ENCODE results near the gene CCDC171. TPM values are rescaled to one million over a fixed set of nuclear protein-coding genes. Genes with fewer than 3 reads are reported as not detected.

CCDC171 gene
- total RNA-seq, 1 experiment from 2014 or later = 0.53 TPM

GRCh38 chr9:15856591-15856990 lies 303.7 kb downstream of the CCDC171 start:
- H3K4me1 ChIP-seq (replicated peaks) = no peaks in the 10 kb centered on the region
- no peak overlapping the region for H3K4me3 ChIP-seq
- H3K9me3 ChIP-seq (replicated peaks) = no peaks in the 10 kb centered on the region
- H3K27me3 ChIP-seq (replicated peaks) = no peaks in the 10 kb centered on the region
- DNase-seq (ENCODE audit: low read depth in 1 of 2, low spot score in 2 of 2) = no peak
- no peaks in the 10 kb centered on the region for H3K36me3 ChIP-seq
- no peak overlapping the region for H3K27ac ChIP-seq

GRCh38 chr9:15867334-15867733 lies 314.5 kb downstream of the CCDC171 start:
- no peaks in the 10 kb centered on the region for H3K9me3 ChIP-seq (replicated peaks)
- H3K4me1 ChIP-seq (replicated peaks) = no peaks in the 10 kb centered on the region
- H3K36me3 ChIP-seq = no peaks in the 10 kb centered on the region
- no peak for DNase-seq (ENCODE audit: low read depth in 1 of 2, low spot score in 2 of 2)
- H3K27me3 ChIP-seq (replicated peaks) = no peaks in the 10 kb centered on the region
- H3K27ac ChIP-seq = no peak overlapping the region
- H3K4me3 ChIP-seq = no peak overlapping the region

DNA sequence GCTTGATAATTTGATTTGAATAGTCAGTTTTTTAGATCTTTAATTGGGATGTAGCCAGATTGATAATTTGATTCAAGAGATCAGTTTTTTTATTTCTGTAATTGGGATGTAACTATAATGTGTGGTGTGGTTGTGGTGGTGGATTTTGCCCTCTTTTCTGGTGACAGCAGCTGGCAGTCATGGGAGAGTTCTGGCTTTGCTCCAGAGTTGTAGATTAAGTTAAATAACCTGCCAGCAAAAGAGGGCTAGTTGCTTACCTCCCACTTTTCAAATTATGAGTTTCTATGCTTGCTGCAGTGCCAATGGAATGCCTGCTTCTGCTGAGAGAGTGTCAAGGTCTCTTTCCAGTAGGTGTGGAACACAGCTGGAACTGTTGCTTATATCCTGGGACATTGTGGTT lies 315.1 kb downstream of the CCDC171 start:
- H3K4me1 ChIP-seq (replicated peaks) = no peaks in the 10 kb centered on the region
- H3K27ac ChIP-seq = no peak overlapping the region
- no peaks in the 10 kb centered on the region for H3K36me3 ChIP-seq
- no peak for DNase-seq (ENCODE audit: low read depth in 1 of 2, low spot score in 2 of 2)
- no peak overlapping the region for H3K4me3 ChIP-seq
- no peaks in the 10 kb centered on the region for H3K9me3 ChIP-seq (replicated peaks)
- no peaks in the 10 kb centered on the region for H3K27me3 ChIP-seq (replicated peaks)

- H3K27me3 ChIP-seq (replicated peaks) = no peaks in the 10 kb centered on the region
- no peaks in the 10 kb centered on the region for H3K4me1 ChIP-seq (replicated peaks)
- H3K9me3 ChIP-seq (replicated peaks) = no peaks in the 10 kb centered on the region
- H3K4me3 ChIP-seq = no peak overlapping the region
- no peaks in the 10 kb centered on the region for H3K36me3 ChIP-seq
- H3K27ac ChIP-seq = no peak overlapping the region
- DNase-seq (ENCODE audit: low read depth in 1 of 2, low spot score in 2 of 2) = peak in 1 of 2 experiments; percentile 19
These were observed 320.8 kb downstream of the CCDC171 start for GRCh38 chr9:15873573-15874177.

GRCh38 chr9:15882328-15882727 lies 329.5 kb downstream of the CCDC171 start:
- H3K4me3 ChIP-seq = no peak overlapping the region
- no peaks in the 10 kb centered on the region for H3K4me1 ChIP-seq (replicated peaks)
- H3K27ac ChIP-seq = no peak overlapping the region
- no peak for DNase-seq (ENCODE audit: low read depth in 1 of 2, low spot score in 2 of 2)
- H3K36me3 ChIP-seq = no peaks in the 10 kb centered on the region
- no peaks in the 10 kb centered on the region for H3K27me3 ChIP-seq (replicated peaks)
- no peaks in the 10 kb centered on the region for H3K9me3 ChIP-seq (replicated peaks)

- Histone ChIP-seq H3K27me3 (replicated peaks) (no peaks in the 10 kb centered on the region), H3K27ac (no peak overlapping the region), H3K4me1 (replicated peaks) (no peaks in the 10 kb centered on the region), H3K9me3 (replicated peaks) (no peaks in the 10 kb centered on the region), H3K36me3 (no peaks in the 10 kb centered on the region), H3K4me3 (no peak overlapping the region)
- DNase-seq (ENCODE audit: low read depth in 1 of 2, low spot score in 2 of 2) = no peak
These were observed 330.0 kb downstream of the CCDC171 start for GRCh38 chr9:15882883-15883282.

- no peaks in the 10 kb centered on the region for H3K27me3 ChIP-seq (replicated peaks)
- no peaks in the 10 kb centered on the region for H3K36me3 ChIP-seq
- H3K27ac ChIP-seq = no peak overlapping the region
- no peaks in the 10 kb centered on the region for H3K4me1 ChIP-seq (replicated peaks)
- H3K9me3 ChIP-seq (replicated peaks) = no peaks in the 10 kb centered on the region
- DNase-seq (ENCODE audit: low read depth in 1 of 2, low spot score in 2 of 2) = no peak
- no peak overlapping the region for H3K4me3 ChIP-seq
These were observed 332.6 kb downstream of the CCDC171 start for GRCh38 chr9:15885464-15885863.

GRCh38 chr9:15889555-15889954 lies 336.7 kb downstream of the CCDC171 start:
- Histone ChIP-seq H3K36me3 (no peaks in the 10 kb centered on the region), H3K4me1 (replicated peaks) (no peaks in the 10 kb centered on the region), H3K27ac (no peak overlapping the region), H3K4me3 (no peak overlapping the region), H3K9me3 (replicated peaks) (no peaks in the 10 kb centered on the region), H3K27me3 (replicated peaks) (no peaks in the 10 kb centered on the region)
- no peak for DNase-seq (ENCODE audit: low read depth in 1 of 2, low spot score in 2 of 2)

GRCh38 chr9:15901572-15901971 lies 348.7 kb downstream of the CCDC171 start:
- Histone ChIP-seq H3K9me3 (replicated peaks) (no peaks in the 10 kb centered on the region), H3K36me3 (no peaks in the 10 kb centered on the region), H3K27me3 (replicated peaks) (no peaks in the 10 kb centered on the region), H3K27ac (no peak overlapping the region), H3K4me1 (replicated peaks) (no peaks in the 10 kb centered on the region), H3K4me3 (no peak overlapping the region)
- DNase-seq (ENCODE audit: low read depth in 1 of 2, low spot score in 2 of 2) = no peak

DNA sequence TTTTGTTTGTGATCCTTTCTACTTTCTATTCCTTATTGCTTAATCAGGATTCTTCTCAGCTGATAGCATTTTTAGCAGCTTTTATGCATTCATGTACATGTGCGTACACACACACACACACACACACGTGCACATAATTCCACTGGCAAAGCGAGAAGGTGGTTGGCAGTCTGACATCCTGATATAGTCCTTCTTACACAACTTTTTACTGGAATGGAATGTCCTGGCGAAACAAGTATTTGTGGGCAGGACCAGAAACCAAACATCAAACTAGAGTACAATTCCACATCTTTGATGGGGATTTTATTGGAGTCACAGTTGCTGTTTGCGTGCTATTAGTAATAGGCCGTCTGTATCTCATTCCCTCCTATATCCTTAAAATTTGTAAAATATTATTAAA lies 356.5 kb downstream of the CCDC171 start:
- Histone ChIP-seq H3K4me3 (no peak overlapping the region), H3K27me3 (replicated peaks) (no peaks in the 10 kb centered on the region), H3K4me1 (replicated peaks) (no peaks in the 10 kb centered on the region), H3K27ac (no peak overlapping the region), H3K36me3 (no peaks in the 10 kb centered on the region), H3K9me3 (replicated peaks) (no peaks in the 10 kb centered on the region)
- DNase-seq (ENCODE audit: low read depth in 1 of 2, low spot score in 2 of 2) = no peak

- Histone ChIP-seq H3K36me3 (no peaks in the 10 kb centered on the region), H3K9me3 (replicated peaks) (no peaks in the 10 kb centered on the region), H3K4me3 (no peak overlapping the region), H3K4me1 (replicated peaks) (no peaks in the 10 kb centered on the region), H3K27me3 (replicated peaks) (no peaks in the 10 kb centered on the region), H3K27ac (no peak overlapping the region)
- no peak for DNase-seq (ENCODE audit: low read depth in 1 of 2, low spot score in 2 of 2)
These were observed 362.9 kb downstream of the CCDC171 start for GRCh38 chr9:15915711-15916110.

GRCh38 chr9:15927161-15927560 lies 374.3 kb downstream of the CCDC171 start:
- no peak for DNase-seq (ENCODE audit: low read depth in 1 of 2, low spot score in 2 of 2)
- Histone ChIP-seq H3K9me3 (replicated peaks) (no peaks in the 10 kb centered on the region), H3K4me3 (no peak overlapping the region), H3K4me1 (replicated peaks) (no peaks in the 10 kb centered on the region), H3K36me3 (no peaks in the 10 kb centered on the region), H3K27ac (no peak overlapping the region), H3K27me3 (replicated peaks) (no peaks in the 10 kb centered on the region)

- Histone ChIP-seq H3K4me1 (replicated peaks) (peaks cover 12% of the 10 kb centered on the region), H3K27ac (no peak overlapping the region)
These were observed 382.9 kb downstream of the CCDC171 start for GRCh38 chr9:15935661-15936305.

DNA sequence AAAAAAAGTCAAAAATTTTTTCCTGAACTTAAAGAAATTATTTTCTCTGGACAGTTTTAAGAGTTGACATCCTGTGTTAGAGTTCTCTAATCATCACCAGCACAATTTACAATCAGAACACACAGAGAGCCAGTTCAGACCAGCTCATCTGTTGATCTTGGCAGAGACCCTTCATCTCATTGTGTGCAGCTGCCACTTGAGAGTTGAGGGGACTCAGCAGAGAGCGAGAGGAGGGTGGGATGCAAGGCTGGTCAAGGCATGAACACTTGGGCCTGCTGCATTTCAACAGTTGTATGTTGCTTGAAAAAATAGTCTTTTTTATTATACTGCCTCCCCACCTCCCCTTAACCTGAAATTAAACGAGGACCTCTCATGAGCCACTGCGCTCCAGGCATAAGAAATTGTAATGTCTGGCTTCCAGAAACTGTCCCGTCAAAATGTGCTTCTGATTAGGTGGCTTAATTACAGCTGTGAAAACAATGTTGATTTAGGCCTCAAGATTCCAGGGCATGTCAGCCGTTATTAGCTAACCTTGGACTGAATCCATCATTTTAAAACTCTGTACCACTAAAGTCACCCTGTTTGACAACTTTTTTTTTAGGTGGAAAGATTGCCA lies 383.6 kb downstream of the CCDC171 start:
- H3K36me3 ChIP-seq = no peaks in the 10 kb centered on the region
- H3K27ac ChIP-seq = no peak overlapping the region
- H3K9me3 ChIP-seq (replicated peaks) = no peaks in the 10 kb centered on the region
- DNase-seq (ENCODE audit: low read depth in 1 of 2, low spot score in 2 of 2) = peak; percentile 43 to 50
- H3K4me1 ChIP-seq (replicated peaks) = peaks cover 12% of the 10 kb centered on the region
- H3K27me3 ChIP-seq (replicated peaks) = no peaks in the 10 kb centered on the region
- no peak overlapping the region for H3K4me3 ChIP-seq

More at GRCh38 chr9:15935661-15936305, 382.9 kb downstream of the CCDC171 start:
- no peaks in the 10 kb centered on the region for H3K9me3 ChIP-seq (replicated peaks)
- H3K27me3 ChIP-seq (replicated peaks) = no peaks in the 10 kb centered on the region
- H3K36me3 ChIP-seq = no peaks in the 10 kb centered on the region
- no peak for DNase-seq (ENCODE audit: low read depth in 1 of 2, low spot score in 2 of 2)
- no peak overlapping the region for H3K4me3 ChIP-seq
